Panc1 (cell line): ENCODE measurements around the gene RIF1. TPM values are rescaled to one million over a fixed set of nuclear protein-coding genes. Genes with fewer than 3 reads are reported as not detected.

ENCODE experiments used
- ATAC-seq: fragments of 200-7000 bp; cut with Tn5 transposase; 2 replicates; pipeline ENCODE4 v1.9.1; 2020; ENCODE audit warnings: mild to moderate bottlenecking, moderate library complexity
- BruUV-seq: library from RNA; stranded (reverse); fragments of 400-500 nt; replicated peaks from 2 replicates; lab custom pipeline; 2021; lab: Mats Ljungman, UMichigan
- CTCF ChIA-PET: fragments of 300-600 bp; sonication (Branson Sonifier 250); formaldehyde crosslinking; loops from one replicate; lab custom pipeline; 2022; ENCODE audit warnings: antibody characterized with exemption; lab: Charles Lee
- POLR2A ChIA-PET: fragments of 300-600 bp; sonication (Branson Sonifier 250); formaldehyde crosslinking; loops from one replicate; lab custom pipeline; 2022; ENCODE audit warnings: antibody characterized with exemption; lab: Charles Lee
- DNase-seq: peaks from one replicate; pipeline ENCODE4 v3.0.0-alpha.2; 2010; ENCODE audit warnings: low read depth, low spot score
- H3K27ac ChIP-seq: 2 replicates; pipeline ENCODE4 v1.5.1; 2011; ENCODE audit warnings: mild to moderate bottlenecking, low read length, inconsistent platforms
- H3K27me3 ChIP-seq: fragments of 200-500 bp; sonication (Bioruptor generic); 2 replicates; pipeline ENCODE4 v1.6.0; 2014; ENCODE audit warnings: low read length, inconsistent platforms; ENCODE audit not compliant: control insufficient read depth, insufficient read depth
- H3K36me3 ChIP-seq: fragments of 200-500 bp; sonication (Bioruptor generic); 2 replicates; pipeline ENCODE4 v1.5.1; 2014; ENCODE audit warnings: inconsistent platforms, mild to moderate bottlenecking, low read length, moderate library complexity; ENCODE audit not compliant: control insufficient read depth, insufficient read depth
- H3K4me1 ChIP-seq: 2 replicates; pipeline ENCODE4 v1.5.1; 2011; ENCODE audit warnings: inconsistent platforms, mild to moderate bottlenecking, low read length, moderate library complexity; ENCODE audit not compliant: control insufficient read depth, insufficient read depth
- H3K4me3 ChIP-seq, 2 experiments: 2 replicates each; pipeline ENCODE4 v1.5.1; 2011 to 2012; ENCODE audit warnings: low read depth in 2 of 2, low read length in 2 of 2, mild to moderate bottlenecking in 2 of 2, inconsistent platforms in 1 of 2, moderate library complexity in 1 of 2
- H3K9me3 ChIP-seq: fragments of 200-500 bp; sonication (Bioruptor generic); 2 replicates; pipeline ENCODE4 v1.5.1; 2014; ENCODE audit warnings: low read depth, mild to moderate bottlenecking, inconsistent platforms, low read length, moderate library complexity; ENCODE audit not compliant: control insufficient read depth, insufficient read depth
- CTCF ChIP-seq: fragments of 450-650 bp; IDR thresholded peaks from 2 replicates; pipeline ENCODE4 v1.5.1; 2017; ENCODE audit warnings: mild to moderate bottlenecking
- POLR2AphosphoS5 ChIP-seq: IDR thresholded peaks from 2 replicates; pipeline ENCODE4 v1.6.1; 2012; ENCODE audit warnings: mild to moderate bottlenecking, low read depth, low read length, moderate library complexity
- REST ChIP-seq, 2 experiments: IDR thresholded peaks; 2 replicates each; pipeline ENCODE4 v1.6.1; 2011 to 2012; ENCODE audit warnings: low read depth in 2 of 2, control low read depth in 1 of 2, low read length in 1 of 2, mild to moderate bottlenecking in 1 of 2, moderate library complexity in 1 of 2; ENCODE audit not compliant: insufficient read depth in 1 of 2
- SIN3A ChIP-seq: IDR thresholded peaks from 2 replicates; pipeline ENCODE4 v1.6.1; 2012; ENCODE audit warnings: low read depth, mild to moderate bottlenecking, low read length, moderate library complexity, borderline replicate concordance; ENCODE audit not compliant: insufficient read depth
- TCF7L2 ChIP-seq: IDR thresholded peaks from 2 replicates; pipeline ENCODE4 v1.6.1; 2011; ENCODE audit warnings: mild to moderate bottlenecking, low read depth, low read length, inconsistent platforms
- in situ Hi-C: cut with HindIII; loops from 2 replicates; pipeline ENCODE4 v1.10.0; 2016; ENCODE audit warnings: low sequenced_read_pairs, low pct_unique_long_range_greater_than_20kb
- intact Hi-C: fragments of 100-400 bp; cut with micrococcal nuclease; formaldehyde crosslinking; loops from one replicate; pipeline ENCODE4 v1.10.0; 2022; ENCODE audit not compliant: unreplicated experiment
- total RNA-seq: library from RNA; stranded (reverse); gene quantifications from one replicate; pipeline ENCODE4 v1.2.1, GENCODE V29; 2021; ENCODE audit not compliant: unreplicated experiment

Gene RIF1
- total RNA-seq, 1 experiment from 2014 or later, result 57.7 TPM

GRCh38 chr2:151520976-151521375, 111.3 kb downstream of the RIF1 start:
- ATAC-seq, result no peak
- BruUV-seq, result no TSS peak
- Histone ChIP-seq H3K4me1 (no peaks in the 10 kb centered on the region), H3K4me3 (no peak overlapping the region), H3K9me3 (no peaks in the 10 kb centered on the region), H3K36me3 (no peaks in the 10 kb centered on the region), H3K27me3 (no peaks in the 10 kb centered on the region), H3K27ac (no peak overlapping the region)
- in situ Hi-C loops, result no loop called here
- intact Hi-C loops, result no loop called here
- POLR2A ChIA-PET, result no interaction called here
- no peak for TF ChIP-seq CTCF
- TF ChIP-seq TCF7L2, result no peak
- TF ChIP-seq POLR2AphosphoS5, result no peak
- TF ChIP-seq SIN3A, result no peak
- TF ChIP-seq REST (IDR thresholded peaks at IDR 0.05; ENCODE audit: insufficient read depth in 1 of 2, low read depth in 2 of 2, low read length in 1 of 2), result no peak
- CTCF ChIA-PET, result no interaction called here
- DNase-seq, result no peak

GRCh38 chr2:151522556-151522955, 112.9 kb downstream of the RIF1 start:
- intact Hi-C loops, result no loop called here
- no peaks in the 10 kb centered on the region for H3K9me3 ChIP-seq
- no peak for ATAC-seq
- DNase-seq, result no peak
- no peak overlapping the region for H3K27ac ChIP-seq
- no peaks in the 10 kb centered on the region for H3K36me3 ChIP-seq
- in situ Hi-C loops, result no loop called here
- CTCF ChIA-PET, result no interaction called here
- BruUV-seq, result no TSS peak
- H3K4me1 ChIP-seq, result no peaks in the 10 kb centered on the region
- POLR2A ChIA-PET, result no interaction called here
- H3K27me3 ChIP-seq, result no peaks in the 10 kb centered on the region
- no peak for TF ChIP-seq CTCF
- no peak for TF ChIP-seq REST (IDR thresholded peaks at IDR 0.05; ENCODE audit: insufficient read depth in 1 of 2, low read depth in 2 of 2, low read length in 1 of 2)
- no peak for TF ChIP-seq SIN3A
- TF ChIP-seq POLR2AphosphoS5, result no peak
- TF ChIP-seq TCF7L2, result no peak
- H3K4me3 ChIP-seq, result no peak overlapping the region
